ENCODE measurements around the gene B3GALT5. TPM values are rescaled to one million over a fixed set of nuclear protein-coding genes. Genes with fewer than 3 reads are reported as not detected.
"Not testable (repeated sequence)": the region's sequence is repeated elsewhere in the genome, so short reads cannot be mapped to it uniquely, and the experiment has no call there.

The B3GALT5 gene
- total RNA-seq, 1 experiment from 2014 or later = 1.3 TPM

- peak; percentile 66 for DNase-seq (ENCODE audit: low read depth)
Measured at GRCh38 chr21:39666681-39667315, 54.1 kb downstream of the B3GALT5 start.

- no peak for DNase-seq (ENCODE audit: low read depth)
Measured at GRCh38 chr21:39667353-39667891, 54.7 kb downstream of the B3GALT5 start.

- DNase-seq (ENCODE audit: low read depth) = no peak
Measured at GRCh38 chr21:39668369-39668768, 55.6 kb downstream of the B3GALT5 start.

GRCh38 chr21:39669485-39669884 lies 56.7 kb downstream of the B3GALT5 start:
- DNase-seq (ENCODE audit: low read depth) = no peak

GRCh38 chr21:39669976-39670661 lies 57.4 kb downstream of the B3GALT5 start:
- DNase-seq (ENCODE audit: low read depth) = peak; percentile 42

- peak; percentile 58 for DNase-seq (ENCODE audit: low read depth)
Measured at GRCh38 chr21:39670701-39671100, 58.0 kb downstream of the B3GALT5 start.

GRCh38 chr21:39671986-39672385 lies 59.2 kb downstream of the B3GALT5 start:
- no peak for DNase-seq (ENCODE audit: low read depth)

GRCh38 chr21:39673163-39673562 lies 60.4 kb downstream of the B3GALT5 start:
- no peak for DNase-seq (ENCODE audit: low read depth)

- no peak for DNase-seq (ENCODE audit: low read depth)
Measured at GRCh38 chr21:39673736-39674135, 61.0 kb downstream of the B3GALT5 start.

- no peak for DNase-seq (ENCODE audit: low read depth)
Measured at GRCh38 chr21:39674801-39675200, 62.1 kb downstream of the B3GALT5 start.

- DNase-seq (ENCODE audit: low read depth) = no peak
Measured at GRCh38 chr21:39675590-39675989, 62.9 kb downstream of the B3GALT5 start.

- DNase-seq (ENCODE audit: low read depth) = peak; percentile 76
Measured at GRCh38 chr21:39675993-39676661, 63.4 kb downstream of the B3GALT5 start.

GRCh38 chr21:39680216-39680615 lies 67.5 kb downstream of the B3GALT5 start:
- DNase-seq (ENCODE audit: low read depth) = no peak

GRCh38 chr21:39681257-39681656 lies 68.5 kb downstream of the B3GALT5 start:
- no peak for DNase-seq (ENCODE audit: low read depth)

GRCh38 chr21:39681845-39682244 lies 69.1 kb downstream of the B3GALT5 start:
- DNase-seq (ENCODE audit: low read depth) = peak; percentile 72

GRCh38 chr21:39685236-39685635 lies 72.5 kb downstream of the B3GALT5 start:
- DNase-seq (ENCODE audit: low read depth) = no peak

GRCh38 chr21:39685991-39686390 lies 73.3 kb downstream of the B3GALT5 start:
- no peak for DNase-seq (ENCODE audit: low read depth)

GRCh38 chr21:39686646-39687468 lies 74.1 kb downstream of the B3GALT5 start:
- no peak for DNase-seq (ENCODE audit: low read depth)

GRCh38 chr21:39688010-39688409 lies 75.3 kb downstream of the B3GALT5 start:
- no peak for DNase-seq (ENCODE audit: low read depth)

- DNase-seq (ENCODE audit: low read depth) = not testable (repeated sequence)
Measured at GRCh38 chr21:39689860-39690259, 77.1 kb downstream of the B3GALT5 start.

GRCh38 chr21:39690454-39690853 lies 77.7 kb downstream of the B3GALT5 start:
- DNase-seq (ENCODE audit: low read depth) = no peak

GRCh38 chr21:39694750-39695149 lies 82.0 kb downstream of the B3GALT5 start:
- peak; percentile 68 for DNase-seq (ENCODE audit: low read depth)

Data from M059J (cell line).